Stimulated activated CD8-positive, alpha-beta memory T cell treated with anti-CD3 and anti-CD28 coated beads, Interleukin-15, amount 100 ng/mL, for 4 hours (primary cell): ENCODE data around the gene KRTAP10-10.
"Not testable (repeated sequence)": the region's sequence is repeated elsewhere in the genome, so short reads cannot be mapped to it uniquely, and the experiment has no call there.

Experiments used
- DNase-seq, 2 donors: peaks; one replicate each; pipeline ENCODE4 v3.0.0-alpha.2; 2020; ENCODE audit warnings: low read depth in 2 of 2

The KRTAP10-10 gene

GRCh38 chr21:44626262-44626661 lies 10.9 kb upstream of the KRTAP10-10 start:
- no peak for DNase-seq

GRCh38 chr21:44626673-44627143 lies 10.4 kb upstream of the KRTAP10-10 start, which contains the start of gene KRTAP10-9:
Gene KRTAP10-9, plus strand, starts transcription at chr21:44627093. Its CDS starts 79 bp downstream, at chr21:44627172.
- no peak for DNase-seq

GRCh38 chr21:44627181-44627822 lies 9.9 kb upstream of the KRTAP10-10 start:
- not testable (repeated sequence) for DNase-seq

GRCh38 chr21:44627831-44628233 lies 9.3 kb upstream of the KRTAP10-10 start:
- not testable (repeated sequence) for DNase-seq

- DNase-seq, result no peak
These were observed 8.3 kb upstream of the KRTAP10-10 start for GRCh38 chr21:44628707-44629391.

GRCh38 chr21:44630440-44630839 lies 6.7 kb upstream of the KRTAP10-10 start:
- DNase-seq, result no peak

- no peak for DNase-seq
These were observed 5.1 kb upstream of the KRTAP10-10 start for GRCh38 chr21:44632067-44632466.

GRCh38 chr21:44636209-44637017 lies 743 bp upstream of the KRTAP10-10 start:
- no peak for DNase-seq

- DNase-seq, result not testable (repeated sequence)
These were observed 744 bp downstream of the KRTAP10-10 start for GRCh38 chr21:44637851-44638348.

GRCh38 chr21:44638506-44639330 lies 1.6 kb downstream of the KRTAP10-10 start:
- DNase-seq, result not testable (repeated sequence)

- DNase-seq, result no peak
These were observed 2.1 kb downstream of the KRTAP10-10 start for GRCh38 chr21:44639331-44639655.

GRCh38 chr21:44640761-44641160 lies 3.6 kb downstream of the KRTAP10-10 start:
- DNase-seq, result no peak

GRCh38 chr21:44643741-44644310 lies 6.7 kb downstream of the KRTAP10-10 start:
- no peak for DNase-seq

GRCh38 chr21:44644878-44645277 lies 7.7 kb downstream of the KRTAP10-10 start:
- no peak for DNase-seq

GRCh38 chr21:44646366-44647221 lies 9.4 kb downstream of the KRTAP10-10 start, which contains the start of gene KRTAP10-11:
Gene KRTAP10-11, plus strand, starts transcription at chr21:44646414. Its CDS starts 45 bp downstream, at chr21:44646459.
- not testable (repeated sequence) for DNase-seq

GRCh38 chr21:44647222-44647552 lies 10.0 kb downstream of the KRTAP10-10 start:
- no peak for DNase-seq

GRCh38 chr21:44648557-44649311 lies 11.6 kb downstream of the KRTAP10-10 start:
- no peak for DNase-seq

- DNase-seq, result no peak
These were observed 12.5 kb downstream of the KRTAP10-10 start for GRCh38 chr21:44649521-44650100.
